GM19438 (cell line): ENCODE measurements around the gene MUCL3.
"Not testable (repeated sequence)": the region's sequence is repeated elsewhere in the genome, so short reads cannot be mapped to it uniquely, and the experiment has no call there.

Source experiments
- ATAC-seq: cut with Tn5 transposase; IDR thresholded peaks from one replicate; pipeline ENCODE4 v1.9.1; 2021; ENCODE audit warnings: low read depth; ENCODE audit not compliant: unreplicated experiment

Gene MUCL3

DNA sequence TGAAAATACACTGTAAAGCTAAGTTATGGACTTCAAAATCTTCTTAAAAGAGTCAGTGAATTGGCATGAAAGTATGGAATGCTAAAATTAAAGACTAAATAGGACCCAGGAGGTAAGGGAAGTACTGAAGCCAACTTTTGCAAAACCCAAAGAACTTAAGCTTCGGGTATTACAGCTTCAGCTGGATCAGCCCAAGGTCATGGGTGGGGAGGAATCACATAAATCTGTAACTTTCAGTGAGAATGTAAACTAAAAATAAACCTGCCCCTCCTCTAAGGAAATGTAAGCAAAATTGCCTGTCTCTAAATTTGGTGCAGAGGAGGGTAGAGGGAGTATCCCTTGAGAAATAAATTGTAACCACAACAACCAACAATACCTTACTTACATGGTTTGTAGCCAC, 38.4 kb downstream of the MUCL3 start:
- ATAC-seq: no peak

DNA sequence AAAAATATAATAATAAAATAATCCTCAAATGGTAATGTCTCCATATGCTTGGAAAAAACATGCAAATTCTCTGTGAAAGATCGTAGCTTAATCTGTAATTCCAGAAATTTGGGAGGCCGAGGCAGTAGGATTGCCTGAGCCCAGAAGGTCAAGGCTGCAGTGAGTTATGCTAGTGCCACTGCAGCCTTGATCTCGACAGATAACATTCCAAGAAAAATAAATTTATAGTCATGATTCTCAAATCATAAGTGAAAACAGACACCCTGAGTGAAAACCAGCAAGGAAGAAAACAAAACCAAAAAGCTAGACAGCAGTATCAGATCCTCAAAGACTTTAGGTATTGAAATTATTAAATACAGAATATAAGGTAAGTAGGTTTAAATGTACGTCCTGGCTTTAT, 38.9 kb downstream of the MUCL3 start:
- ATAC-seq: no peak

DNA sequence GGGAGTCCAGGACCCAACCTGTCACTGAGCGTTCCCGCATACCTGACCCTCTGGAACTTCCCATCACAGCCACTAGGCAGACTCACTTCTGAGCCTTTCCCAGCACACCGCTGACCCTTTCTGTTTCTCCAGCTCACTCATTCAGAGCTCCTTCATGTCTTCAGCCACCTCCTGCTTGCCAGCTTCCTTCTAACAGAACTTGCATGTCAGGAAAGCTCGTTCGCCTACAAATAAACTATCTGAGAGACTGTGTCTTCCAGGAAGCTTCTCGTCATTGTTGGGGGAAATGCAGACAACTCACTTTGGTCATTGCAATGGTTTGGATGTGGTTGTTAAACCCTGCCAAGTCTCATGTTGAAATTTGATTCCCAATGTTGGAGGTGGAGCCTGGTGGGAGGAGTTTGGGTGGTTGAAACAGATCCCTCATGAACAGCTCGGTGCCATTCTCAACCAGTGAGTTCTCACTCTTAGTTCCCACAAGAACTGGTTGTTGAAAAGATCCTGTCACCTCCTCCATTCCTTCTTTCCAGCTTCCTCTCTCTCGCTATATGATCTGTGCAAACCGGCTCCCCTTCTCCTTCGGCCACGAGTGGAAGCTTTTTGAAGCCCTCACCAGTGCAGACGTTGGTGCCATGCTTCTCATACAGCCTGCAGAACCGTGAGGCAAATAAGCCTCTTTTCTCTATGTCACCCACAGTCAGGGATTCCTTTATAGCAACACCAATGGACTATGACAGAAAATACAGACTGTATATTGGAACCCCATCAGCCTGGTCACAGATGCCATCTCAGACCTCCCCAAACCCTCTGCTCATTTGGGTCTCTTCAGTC, 41.4 kb downstream of the MUCL3 start:
- ATAC-seq: no peak

DNA sequence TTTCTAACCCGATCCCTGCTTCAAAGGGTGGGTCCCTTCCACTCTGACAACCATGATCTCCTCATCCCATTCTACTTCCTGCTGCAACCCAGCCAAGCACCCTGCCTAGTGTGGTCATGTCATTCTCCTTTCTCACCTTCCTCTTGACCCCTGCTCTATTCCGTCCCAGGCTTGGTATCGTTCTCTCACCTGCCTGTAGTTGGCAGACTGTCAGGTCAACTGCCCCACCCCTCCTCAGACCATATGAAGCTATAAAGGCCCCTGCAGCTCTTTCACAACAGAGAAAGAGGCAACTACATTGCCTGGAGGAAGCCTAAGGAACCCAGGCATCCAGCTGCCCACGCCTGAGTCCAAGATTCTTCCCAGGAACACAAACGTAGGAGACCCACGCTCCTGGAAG, 42.7 kb downstream of the MUCL3 start, which contains the start of gene MUC21:
Gene MUC21, plus strand, starts transcription at position 280 of the 400 bp plus-strand sequence. CDS start 241 bp downstream, outside the sequence.
- no peak for ATAC-seq

- no peak for ATAC-seq
Measured at GRCh38 chr6:30985490-30985889, 44.7 kb downstream of the MUCL3 start.

- ATAC-seq: no peak
Measured at GRCh38 chr6:30987304-30987703, 46.5 kb downstream of the MUCL3 start.

DNA sequence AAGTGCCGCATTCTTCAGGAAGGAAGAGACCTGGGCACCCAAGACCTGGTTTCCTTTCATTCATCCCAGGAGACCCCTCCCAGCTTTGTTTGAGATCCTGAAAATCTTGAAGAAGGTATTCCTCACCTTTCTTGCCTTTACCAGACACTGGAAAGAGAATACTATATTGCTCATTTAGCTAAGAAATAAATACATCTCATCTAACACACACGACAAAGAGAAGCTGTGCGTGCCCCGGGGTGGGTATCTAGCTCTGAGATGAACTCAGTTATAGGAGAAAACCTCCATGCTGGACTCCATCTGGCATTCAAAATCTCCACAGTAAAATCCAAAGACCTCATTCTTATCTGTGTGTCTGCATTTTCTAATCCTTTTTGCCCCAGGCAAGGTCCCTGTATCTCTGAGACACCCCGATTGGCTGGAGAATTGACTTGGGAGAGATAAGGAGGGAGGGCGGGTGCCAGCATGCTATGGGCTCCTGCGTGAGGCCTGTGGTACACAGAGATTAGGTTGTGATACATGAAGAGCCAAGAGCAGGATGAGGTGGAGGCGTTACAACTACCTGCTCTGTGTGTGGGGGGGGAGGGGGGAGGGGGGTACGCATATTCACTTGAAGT, 47.5 kb downstream of the MUCL3 start:
- no peak for ATAC-seq

DNA sequence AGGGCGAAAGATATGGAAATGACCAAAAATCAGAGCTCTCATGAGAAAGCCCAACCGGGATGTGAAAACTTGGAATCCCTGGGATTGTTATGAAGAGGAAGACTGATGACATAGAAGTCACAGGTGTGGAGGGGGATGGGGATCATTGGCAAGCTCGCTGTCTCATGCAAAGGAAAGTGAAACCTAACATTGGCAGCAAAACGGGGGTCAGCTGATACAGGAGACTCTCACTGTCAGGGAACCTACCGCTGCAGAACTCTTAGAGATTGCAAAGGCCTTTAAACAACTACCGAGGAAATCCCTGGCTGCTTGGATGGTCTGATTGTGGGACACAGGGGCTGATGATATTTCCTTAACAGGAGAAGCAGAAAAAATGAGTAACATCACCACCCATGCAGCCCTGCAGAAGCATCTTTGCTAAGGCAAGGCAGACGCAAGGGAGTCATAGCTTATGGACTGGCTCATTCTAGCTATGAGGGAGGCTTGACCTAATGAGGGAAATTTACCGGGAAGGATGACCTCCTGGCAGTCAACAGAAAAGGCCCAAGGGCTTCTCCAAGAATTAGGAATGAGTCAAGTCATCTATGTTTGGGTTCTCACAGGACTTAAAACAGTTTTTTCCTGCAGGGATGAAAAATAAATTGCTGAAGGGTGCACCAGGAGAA, 49.8 kb downstream of the MUCL3 start:
- ATAC-seq: no peak

DNA sequence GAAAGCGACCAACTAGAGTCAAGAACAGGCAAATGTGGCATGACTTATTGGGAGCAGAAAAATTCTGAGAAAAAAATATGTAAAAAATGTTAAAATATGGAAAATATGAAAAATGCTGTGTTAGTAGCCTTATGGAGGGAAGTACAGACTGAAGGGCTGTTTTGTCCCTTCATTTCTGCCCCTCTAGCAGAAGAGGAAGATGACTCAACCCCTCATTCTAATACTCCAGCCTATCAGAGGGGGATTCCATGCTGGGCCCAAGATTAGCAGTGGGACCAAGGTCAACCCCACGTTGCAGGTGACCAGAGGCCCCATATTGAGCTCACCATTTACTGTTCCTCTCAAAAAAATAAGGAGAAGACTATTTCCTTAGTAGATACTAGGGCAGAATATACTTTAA, 51.1 kb downstream of the MUCL3 start:
- no peak for ATAC-seq

DNA sequence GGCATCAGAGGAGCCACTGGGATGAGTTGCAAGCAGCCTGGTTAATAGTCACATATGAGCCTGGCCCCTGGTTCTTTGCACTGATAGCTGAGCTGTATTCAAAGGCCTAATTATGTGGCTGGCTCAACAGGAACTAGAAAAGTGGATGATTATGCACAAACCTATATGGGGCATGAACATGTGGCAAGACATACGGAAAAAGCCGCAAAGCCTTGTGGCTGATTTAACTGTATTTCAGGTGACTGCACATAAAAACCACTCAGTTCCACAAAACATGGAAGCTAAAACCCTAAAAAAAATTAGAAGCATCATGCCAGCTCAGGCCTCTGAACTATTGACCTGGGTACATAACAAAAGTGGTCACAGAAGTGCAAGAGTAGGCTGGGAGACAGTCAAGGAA, 56.5 kb downstream of the MUCL3 start:
- ATAC-seq: no peak

DNA sequence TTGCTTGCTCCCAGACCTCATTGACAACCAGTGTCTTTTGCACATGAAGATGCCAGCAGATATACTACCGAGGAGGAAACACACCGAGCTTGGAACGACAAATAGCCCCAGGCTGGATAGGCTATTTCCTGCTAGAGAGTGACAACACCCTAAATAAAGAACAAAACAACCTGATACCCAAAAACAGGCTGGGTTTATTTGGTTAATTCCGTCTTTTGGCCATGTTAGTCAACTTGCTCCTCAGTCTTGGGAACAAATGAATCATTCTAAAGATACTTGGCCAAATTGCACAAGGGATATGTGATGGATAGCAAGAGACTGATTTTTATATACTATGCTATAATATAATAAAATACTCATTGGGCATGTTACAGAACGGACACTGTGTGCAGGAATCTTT, 58.0 kb downstream of the MUCL3 start:
- ATAC-seq: no peak

GRCh38 chr6:31000067-31000860, 59.5 kb downstream of the MUCL3 start:
- ATAC-seq: not testable (repeated sequence)

DNA sequence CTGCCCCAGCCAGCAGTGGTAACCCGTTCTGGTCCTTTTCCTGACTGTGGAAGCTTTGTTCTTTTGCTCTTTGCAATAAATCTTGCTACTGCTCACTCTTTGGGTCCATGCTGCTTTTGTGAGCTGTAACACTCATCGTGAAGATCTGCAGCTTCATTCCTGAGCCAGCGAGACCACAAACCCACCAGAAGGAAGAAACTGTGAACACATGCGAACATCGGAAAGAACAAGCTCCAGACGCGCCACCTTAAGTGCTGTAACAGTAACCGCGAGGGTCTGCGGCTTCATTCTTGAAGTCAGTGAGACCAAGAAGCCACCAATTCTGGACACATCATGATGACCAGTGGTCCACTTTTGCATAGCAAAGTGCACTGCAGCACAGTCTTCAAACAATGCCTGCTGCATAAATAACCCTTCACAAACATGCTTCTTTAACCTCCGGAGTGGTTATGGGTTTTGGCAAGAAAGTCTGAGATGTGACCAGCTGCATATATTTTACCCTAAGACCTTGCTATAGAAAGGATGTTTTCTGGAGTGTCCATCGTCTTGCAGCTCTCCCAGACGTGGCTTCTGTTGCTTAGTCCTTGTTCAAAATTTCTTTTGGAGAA, 60.6 kb downstream of the MUCL3 start:
- ATAC-seq: no peak

DNA sequence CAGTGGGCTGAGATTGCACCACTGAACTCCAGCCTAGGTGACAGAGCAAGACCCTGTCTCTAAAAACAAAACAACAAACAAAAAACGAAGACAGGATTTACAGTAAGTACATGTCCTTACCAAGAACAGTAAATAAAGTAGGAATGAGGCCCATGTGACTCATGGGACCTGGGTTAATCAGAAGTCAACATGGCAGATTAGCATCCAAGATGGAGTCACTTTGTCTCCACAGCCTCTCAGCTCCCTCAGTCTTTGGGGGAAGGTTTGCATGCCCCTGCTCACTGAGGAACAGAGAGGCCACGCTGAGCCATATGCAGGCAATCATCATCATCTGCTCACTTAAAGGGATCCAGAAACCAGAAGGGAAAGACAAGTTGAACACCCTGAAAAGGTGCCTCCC, 61.7 kb downstream of the MUCL3 start:
- no peak for ATAC-seq
